PFSK-1 (cell line): Measurements from ENCODE around the gene SRSF12.

ENCODE experiments used
- FOXP2 ChIP-seq: optimal IDR thresholded peaks from 2 replicates; pipeline ENCODE3; 2011; ENCODE audit warnings: borderline replicate concordance, control low read depth, inconsistent platforms; ENCODE audit not compliant: insufficient read depth; ENCODE audit errors: extremely low read length, extremely low read depth
- POLR2AphosphoS5 ChIP-seq: IDR thresholded peaks from 2 replicates; pipeline ENCODE4 v1.6.1; 2012; ENCODE audit warnings: low read depth, mild to moderate bottlenecking, control low read depth, low read length, moderate library complexity
- REST ChIP-seq, 2 experiments: IDR thresholded peaks; 2 replicates each; pipeline versions ENCODE4 v1.6.1 to v1.8.0; 2011 to 2012; ENCODE audit warnings: low read depth in 2 of 2, low read length in 2 of 2, control low read depth in 1 of 2, inconsistent platforms in 1 of 2, mild to moderate bottlenecking in 1 of 2, moderate library complexity in 1 of 2; ENCODE audit not compliant: insufficient read depth in 1 of 2
- SIN3A ChIP-seq: IDR thresholded peaks from 2 replicates; pipeline ENCODE4 v1.6.1; 2012; ENCODE audit warnings: mild to moderate bottlenecking, low read length, moderate library complexity, borderline replicate concordance; ENCODE audit not compliant: insufficient read depth
- TAF1 ChIP-seq: IDR thresholded peaks from 2 replicates; pipeline ENCODE4 v1.6.1; 2012; ENCODE audit warnings: low read length, control low read depth, borderline replicate concordance; ENCODE audit not compliant: insufficient read depth

The SRSF12 gene

DNA sequence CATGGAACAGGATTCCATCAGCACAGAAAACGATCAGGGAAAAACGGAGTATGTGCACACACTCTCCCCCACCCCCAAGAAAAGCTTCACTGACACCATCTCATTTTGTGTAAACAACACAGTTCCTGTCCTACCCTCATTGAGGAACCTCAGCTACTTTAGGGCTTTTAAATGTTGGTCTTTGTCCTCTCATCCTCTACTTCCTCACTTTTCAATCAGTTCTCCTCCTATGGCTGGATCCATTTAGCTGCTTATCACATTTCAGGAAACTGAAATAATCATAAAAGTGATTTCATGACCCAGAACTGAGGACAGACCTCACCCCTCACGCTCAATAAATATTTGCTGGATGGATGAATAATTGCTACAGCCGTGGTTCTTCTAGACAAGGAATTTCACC is 70.4 kb downstream of the SRSF12 start:
- TF ChIP-seq POLR2AphosphoS5 (no peak), REST (IDR thresholded peaks at IDR 0.05; ENCODE audit: insufficient read depth in 1 of 2, low read depth in 2 of 2, low read length in 2 of 2) (no peak), TAF1 (no peak; the same call in 1 of the 2 replicates), SIN3A (peak; percentile 45; the same call in 1 of the 2 replicates), FOXP2 (peak; percentile 19)
